ENCODE results near the gene MPHOSPH9.

GRCh38 chr12:123115409-123116121, 117.4 kb downstream of the MPHOSPH9 start:
- TF ChIP-seq, protein P1, sequence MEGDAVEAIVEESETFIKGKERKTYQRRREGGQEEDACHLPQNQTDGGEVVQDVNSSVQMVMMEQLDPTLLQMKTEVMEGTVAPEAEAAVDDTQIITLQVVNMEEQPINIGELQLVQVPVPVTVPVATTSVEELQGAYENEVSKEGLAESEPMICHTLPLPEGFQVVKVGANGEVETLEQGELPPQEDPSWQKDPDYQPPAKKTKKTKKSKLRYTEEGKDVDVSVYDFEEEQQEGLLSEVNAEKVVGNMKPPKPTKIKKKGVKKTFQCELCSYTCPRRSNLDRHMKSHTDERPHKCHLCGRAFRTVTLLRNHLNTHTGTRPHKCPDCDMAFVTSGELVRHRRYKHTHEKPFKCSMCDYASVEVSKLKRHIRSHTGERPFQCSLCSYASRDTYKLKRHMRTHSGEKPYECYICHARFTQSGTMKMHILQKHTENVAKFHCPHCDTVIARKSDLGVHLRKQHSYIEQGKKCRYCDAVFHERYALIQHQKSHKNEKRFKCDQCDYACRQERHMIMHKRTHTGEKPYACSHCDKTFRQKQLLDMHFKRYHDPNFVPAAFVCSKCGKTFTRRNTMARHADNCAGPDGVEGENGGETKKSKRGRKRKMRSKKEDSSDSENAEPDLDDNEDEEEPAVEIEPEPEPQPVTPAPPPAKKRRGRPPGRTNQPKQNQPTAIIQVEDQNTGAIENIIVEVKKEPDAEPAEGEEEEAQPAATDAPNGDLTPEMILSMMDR (IDR thresholded peaks at IDR 0.05) = no peak
- TF ChIP-seq EZH2 (IDR thresholded peaks at IDR 0.05; ENCODE audit: borderline replicate concordance, insufficient read depth, low read depth, low read length, poor library complexity, severe bottlenecking) = no peak
